Gastroesophageal sphincter (tissue), 3 donors: ENCODE data around the gene VAV2.

Experiments
- EP300 ChIP-seq: sonication (generic); formaldehyde crosslinking; IDR thresholded peaks from one replicate; pipeline ENCODE4 v1.6.1; 2017; ENCODE audit warnings: antibody characterized with exemption, mild to moderate bottlenecking
- TF ChIP-seq, protein P1 (sequence below), 4 experiments: fragments of 200-600 bp in 2 of 4; fragments of 450-650 bp in 2 of 4; sonication (generic) in 1 of 4; IDR thresholded peaks; one replicate each; pipeline ENCODE4 v1.5.1; 2017 to 2019; ENCODE audit warnings: antibody characterized with exemption in 4 of 4, mild to moderate bottlenecking in 2 of 4, moderate library complexity in 2 of 4

DNA sequence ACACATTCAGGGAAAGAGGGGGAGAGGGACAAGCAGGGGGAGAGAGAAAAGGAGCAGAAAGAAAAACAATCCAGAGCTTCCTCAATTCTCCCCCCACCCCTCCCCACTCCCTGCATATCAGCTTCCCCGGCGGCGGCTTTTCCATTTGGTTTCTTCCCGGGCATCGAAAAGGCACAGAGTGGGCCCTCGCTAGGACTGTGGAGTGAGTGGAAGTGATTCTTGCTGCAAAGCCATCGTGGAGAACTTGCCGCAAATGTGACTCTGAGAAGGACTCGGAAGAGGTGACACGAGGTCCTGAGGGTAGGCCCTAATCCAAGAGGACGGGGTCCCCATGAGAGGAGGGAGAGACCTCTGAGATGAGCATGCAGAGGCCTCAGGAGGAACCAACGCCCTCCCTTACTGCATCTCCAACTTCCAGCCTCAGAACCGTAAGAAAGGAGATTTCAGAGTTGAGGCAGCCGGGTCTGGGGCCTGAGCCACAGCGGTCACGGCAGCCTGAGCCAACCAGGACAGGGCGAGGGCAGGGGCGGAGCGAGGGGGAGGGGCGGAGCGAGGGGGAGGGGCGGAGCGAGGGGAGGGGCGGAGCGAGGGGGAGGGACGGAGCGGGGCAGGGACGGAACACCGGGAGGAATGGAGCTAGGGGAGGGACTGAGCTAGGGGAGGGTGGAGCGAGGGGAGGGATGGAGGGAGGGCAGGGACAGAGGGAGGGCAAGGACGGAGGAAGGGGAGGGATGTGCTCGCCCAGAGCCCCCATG, 232.8 kb downstream of the VAV2 start:
- TF ChIP-seq, protein P1, sequence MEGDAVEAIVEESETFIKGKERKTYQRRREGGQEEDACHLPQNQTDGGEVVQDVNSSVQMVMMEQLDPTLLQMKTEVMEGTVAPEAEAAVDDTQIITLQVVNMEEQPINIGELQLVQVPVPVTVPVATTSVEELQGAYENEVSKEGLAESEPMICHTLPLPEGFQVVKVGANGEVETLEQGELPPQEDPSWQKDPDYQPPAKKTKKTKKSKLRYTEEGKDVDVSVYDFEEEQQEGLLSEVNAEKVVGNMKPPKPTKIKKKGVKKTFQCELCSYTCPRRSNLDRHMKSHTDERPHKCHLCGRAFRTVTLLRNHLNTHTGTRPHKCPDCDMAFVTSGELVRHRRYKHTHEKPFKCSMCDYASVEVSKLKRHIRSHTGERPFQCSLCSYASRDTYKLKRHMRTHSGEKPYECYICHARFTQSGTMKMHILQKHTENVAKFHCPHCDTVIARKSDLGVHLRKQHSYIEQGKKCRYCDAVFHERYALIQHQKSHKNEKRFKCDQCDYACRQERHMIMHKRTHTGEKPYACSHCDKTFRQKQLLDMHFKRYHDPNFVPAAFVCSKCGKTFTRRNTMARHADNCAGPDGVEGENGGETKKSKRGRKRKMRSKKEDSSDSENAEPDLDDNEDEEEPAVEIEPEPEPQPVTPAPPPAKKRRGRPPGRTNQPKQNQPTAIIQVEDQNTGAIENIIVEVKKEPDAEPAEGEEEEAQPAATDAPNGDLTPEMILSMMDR (IDR thresholded peaks at IDR 0.05), result no peak
- no peak for TF ChIP-seq EP300
